Measurements from ENCODE around the gene GMDS. TPM values are rescaled to one million over a fixed set of nuclear protein-coding genes. Genes with fewer than 3 reads are reported as not detected.

Gene GMDS
- total and polyA plus RNA-seq, 2 of the 8 experiments (the other 6 are each of a cell fraction or from before 2014, with no cell fraction given): 16.8 to 50.0 TPM

GRCh38 chr6:1613346-1613687 lies 632.1 kb downstream of the GMDS start:
- H4K5ac ChIP-seq (ENCODE audit: insufficient read length, low read depth, low read length): no peak overlapping the region
- peaks cover 0 to 16% (median 0%) of the 10 kb centered on the region in 4 experiments; a peak in 1 of 8 replicates for H3K36me3 ChIP-seq (ENCODE audit: control insufficient read depth in 2 of 4, insufficient read depth in 4 of 4, low read length in 3 of 4)
- peaks cover 87 to 100% (median 96%) of the 10 kb centered on the region in 4 experiments for H3K27me3 ChIP-seq (replicated peaks in 1 of 4; ENCODE audit: control insufficient read depth in 3 of 4, extremely low read depth in 1 of 4, insufficient read depth in 3 of 4, low read length in 3 of 4)
- DNase-seq (ENCODE audit: low read depth in 1 of 2, low spot score in 2 of 2) (no peak), FAIRE-seq (no peak)
- H2AK5ac ChIP-seq (ENCODE audit: low read depth, low read length): no peak overlapping the region
- no peak overlapping the region for H3K18ac ChIP-seq (ENCODE audit: extremely low read depth, low read length)
- no peak overlapping the region for H3K56ac ChIP-seq (replicated peaks; ENCODE audit: insufficient read length, low read depth, low read length)
- no peaks in the 10 kb centered on the region for H3K79me2 ChIP-seq (ENCODE audit: control insufficient read depth in 1 of 2, insufficient read depth in 2 of 2, low read length in 2 of 2)
- no peaks in the 10 kb centered on the region for H3K79me1 ChIP-seq (ENCODE audit: low read depth, low read length)
- H2BK120ac ChIP-seq (replicated peaks; ENCODE audit: low read depth, low read length): no peak overlapping the region
- H3K23ac ChIP-seq (ENCODE audit: insufficient read length): no peak overlapping the region
- H3K4me2 ChIP-seq (ENCODE audit: insufficient read depth in 1 of 2, low read depth in 2 of 2, low read length in 2 of 2): peak overlapping the region; percentile 75 to 86; a peak in 3 of 4 replicates
- no peak overlapping the region for H3K27ac ChIP-seq (ENCODE audit: low read depth, low read length)
- CTCF ChIA-PET (ENCODE audit: partially characterized antibody): interaction anchor here (1.5 kb wide), 1 partner anchor 280 kb away, joined by 4 read pairs; no protein-coding TSS in a partner anchor
- H2BK5ac ChIP-seq (ENCODE audit: low read depth, low read length): no peak overlapping the region
- H3K4me1 ChIP-seq (replicated peaks in 1 of 4; ENCODE audit: control insufficient read depth in 3 of 4, insufficient read depth in 4 of 4, low read length in 3 of 4): peaks cover 0 to 24% (median 13%) of the 10 kb centered on the region in 4 experiments; a peak in 6 of 7 replicates
- no peak overlapping the region for H4K91ac ChIP-seq (replicated peaks; ENCODE audit: insufficient read length, low read length)
- no peak overlapping the region for H2BK15ac ChIP-seq (ENCODE audit: low read length)
- POLR2A ChIA-PET (ENCODE audit: partially characterized antibody): interaction anchor here (1.0 kb wide), 1 partner anchor 11 kb away, joined by 3 read pairs; no protein-coding TSS in a partner anchor
- no peak overlapping the region for H3K4ac ChIP-seq (replicated peaks; ENCODE audit: insufficient read length, low read depth, low read length)
- H2BK20ac ChIP-seq (ENCODE audit: low read length): no peak overlapping the region
- no peaks in the 10 kb centered on the region; a peak in 1 of 4 replicates for H3K9me3 ChIP-seq (ENCODE audit: insufficient read depth in 2 of 2, low read depth in 1 of 2, low read length in 1 of 2)
- peaks cover 28% of the 10 kb centered on the region in 2 experiments for H4K20me1 ChIP-seq (replicated peaks in 1 of 2; ENCODE audit: control insufficient read depth in 1 of 2, insufficient read depth in 2 of 2, low read length in 2 of 2)
- 6% methylated on average over 3 of the region's 3 CpGs; no CpG with 5 or more reads in 1 of the 2 experiments for WGBS, 2 experiments (ENCODE audit: extremely low coverage in 1 of 2, insufficient coverage in 1 of 2, insufficient read length in 1 of 2, insufficient replicate concordance in 2 of 2, low coverage in 1 of 2, low lambda C conversion rate in 2 of 2, missing lambda C conversion rate in 1 of 2)
- peaks cover 8% of the 10 kb centered on the region; the same call in 1 of the 2 replicates for H3K23me2 ChIP-seq (ENCODE audit: low read depth, low read length)
- H2AFZ ChIP-seq (ENCODE audit: low read length): no peak overlapping the region
- H3K14ac ChIP-seq (ENCODE audit: insufficient read length): no peak overlapping the region
- no peak overlapping the region for H2BK12ac ChIP-seq (ENCODE audit: low read depth, low read length)
- H3K9ac ChIP-seq (replicated peaks in 1 of 4; ENCODE audit: extremely low read depth in 1 of 4, low read depth in 3 of 4, low read length in 3 of 4): no peak overlapping the region
- TF ChIP-seq CBX8 (IDR thresholded peaks at IDR 0.05; ENCODE audit: borderline replicate concordance, low read depth, low read length) (no peak), GTF2F1 (IDR thresholded peaks at IDR 0.05; ENCODE audit: borderline replicate concordance, low read depth, low read length) (no peak), RFX5 (IDR thresholded peaks at IDR 0.05; ENCODE audit: borderline replicate concordance, low read depth, low read length) (no peak), TAF7 (optimal IDR thresholded peaks at IDR 0.05; ENCODE audit: borderline replicate concordance, low read depth, low read length) (no peak), EP300 (IDR thresholded peaks at IDR 0.05; ENCODE audit: borderline replicate concordance in 1 of 2, low read depth in 2 of 2, low read length in 2 of 2) (no peak), TBP (IDR thresholded peaks at IDR 0.05; ENCODE audit: low read depth, low read length) (no peak), POU5F1 (IDR thresholded peaks at IDR 0.05; ENCODE audit: low read depth, low read length) (no peak), CHD2 (IDR thresholded peaks at IDR 0.05; ENCODE audit: low read length) (no peak), KDM4A (IDR thresholded peaks at IDR 0.05; ENCODE audit: low read depth, low read length, severe bottlenecking) (no peak), POLR2A (IDR thresholded peaks at IDR 0.05; ENCODE audit: control extremely low read depth in 1 of 2, low read depth in 2 of 2, low read length in 2 of 2) (no peak), RAD21 (IDR thresholded peaks at IDR 0.05 in 1 of 2, conservative IDR thresholded peaks at IDR 0.05 in 1 of 2; ENCODE audit: low read depth in 2 of 2, low read length in 2 of 2) (no peak)
- H3K4me3 ChIP-seq (ENCODE audit: extremely low read depth in 1 of 4, insufficient read depth in 2 of 4, low read depth in 3 of 4, low read length in 4 of 4): peak overlapping the region; percentile 7 to 52 (median 12); a peak in 5 of 8 replicates
- no peak overlapping the region for H4K8ac ChIP-seq (ENCODE audit: extremely low read depth, insufficient read depth, low read length)
